Cardiac muscle cell (in vitro differentiated cells and primary cell): ENCODE measurements around the gene BIN1. TPM values are rescaled to one million over a fixed set of nuclear protein-coding genes. Genes with fewer than 3 reads are reported as not detected.

Experiments used
- DNase-seq, 2 donors: peaks; one replicate each; pipeline versions ENCODE4 v3.0.0 to v3.0.0-alpha.2; 2010 to 2017; ENCODE audit warnings: low read depth in 1 of 2, low spot score in 1 of 2
- H3K27ac ChIP-seq: fragments of 200-600 bp; sonication (generic); 2 replicates; pipeline ENCODE4 v1.5.1; 2016
- H3K27me3 ChIP-seq: fragments of 200-600 bp; sonication (generic); 2 replicates; pipeline ENCODE4 v1.6.0; 2016; ENCODE audit warnings: control low read depth
- H3K36me3 ChIP-seq: fragments of 200-600 bp; sonication (generic); 2 replicates; pipeline ENCODE4 v1.5.1; 2016; ENCODE audit warnings: control low read depth
- H3K4me1 ChIP-seq: fragments of 200-600 bp; sonication (generic); 2 replicates; pipeline ENCODE4 v1.8.1; 2017; ENCODE audit warnings: low read depth, mild to moderate bottlenecking, mixed run types
- H3K4me3 ChIP-seq: fragments of 200-600 bp; sonication (generic); 2 replicates; pipeline ENCODE4 v1.5.1; 2016; ENCODE audit warnings: mild to moderate bottlenecking
- H3K9me3 ChIP-seq: fragments of 200-600 bp; sonication (generic); 2 replicates; pipeline ENCODE4 v1.5.1; 2017; ENCODE audit warnings: low read depth, mild to moderate bottlenecking, control low read depth
- CTCF ChIP-seq: IDR thresholded peaks from 2 replicates; pipeline ENCODE4 v1.5.1; 2012; ENCODE audit warnings: low read depth, mild to moderate bottlenecking, low read length
- polyA plus RNA-seq: library from polyadenylated mRNA; unstranded; fragments of >200 nt; fragmentation: Nextera tagmentation; extraction: Ambion mirVana; gene quantifications from 2 replicates; pipeline ENCODE4 v1.2.1, GENCODE V29; 2016
- total RNA-seq: library from RNA; depleted of rRNA; stranded (reverse); fragments of >200 nt; gene quantifications from 2 replicates; pipeline ENCODE4 v1.2.3, GENCODE V29; 2016

Gene BIN1
- total and polyA plus RNA-seq, 2 experiments from 2014 or later, result 44.7 to 94.9 TPM

GRCh38 chr2:127060264-127060945, 46.5 kb downstream of the BIN1 start:
- no peak overlapping the region for H3K27ac ChIP-seq
- H3K4me3 ChIP-seq, result no peak overlapping the region
- no peaks in the 10 kb centered on the region for H3K9me3 ChIP-seq
- no peaks in the 10 kb centered on the region for H3K27me3 ChIP-seq
- DNase-seq, result no peak
- no peak for TF ChIP-seq CTCF
- H3K36me3 ChIP-seq, result no peaks in the 10 kb centered on the region
- H3K4me1 ChIP-seq, result no peaks in the 10 kb centered on the region

GRCh38 chr2:127059559-127059958, 47.4 kb downstream of the BIN1 start:
- no peak for TF ChIP-seq CTCF
- Histone ChIP-seq H3K4me1 (no peaks in the 10 kb centered on the region), H3K36me3 (no peaks in the 10 kb centered on the region), H3K27ac (no peak overlapping the region), H3K9me3 (no peaks in the 10 kb centered on the region), H3K4me3 (no peak overlapping the region), H3K27me3 (no peaks in the 10 kb centered on the region)
- DNase-seq, result no peak

- H3K4me3 ChIP-seq, result no peak overlapping the region
- H3K9me3 ChIP-seq, result no peaks in the 10 kb centered on the region
- TF ChIP-seq CTCF, result no peak
- DNase-seq, result no peak
- H3K27me3 ChIP-seq, result no peaks in the 10 kb centered on the region
- no peak overlapping the region for H3K27ac ChIP-seq
- no peaks in the 10 kb centered on the region for H3K36me3 ChIP-seq
- H3K4me1 ChIP-seq, result no peaks in the 10 kb centered on the region
Measured at GRCh38 chr2:127058954-127059252, 48.1 kb downstream of the BIN1 start.

- Histone ChIP-seq H3K9me3 (no peaks in the 10 kb centered on the region), H3K27ac (no peak overlapping the region), H3K4me3 (no peak overlapping the region), H3K4me1 (no peaks in the 10 kb centered on the region), H3K27me3 (no peaks in the 10 kb centered on the region), H3K36me3 (no peaks in the 10 kb centered on the region)
- no peak for TF ChIP-seq CTCF
- no peak for DNase-seq
Measured at GRCh38 chr2:127058246-127058953, 48.6 kb downstream of the BIN1 start.

GRCh38 chr2:127057371-127058245, 49.3 kb downstream of the BIN1 start:
- Histone ChIP-seq H3K9me3 (no peaks in the 10 kb centered on the region), H3K27ac (no peak overlapping the region), H3K27me3 (no peaks in the 10 kb centered on the region), H3K4me3 (no peak overlapping the region), H3K4me1 (no peaks in the 10 kb centered on the region), H3K36me3 (no peaks in the 10 kb centered on the region)
- DNase-seq, result no peak
- no peak for TF ChIP-seq CTCF
